ENCODE data around the gene LANCL2.
"Not testable (repeated sequence)": the region's sequence is repeated elsewhere in the genome, so short reads cannot be mapped to it uniquely, and the experiment has no call there.

LANCL2 gene

DNA sequence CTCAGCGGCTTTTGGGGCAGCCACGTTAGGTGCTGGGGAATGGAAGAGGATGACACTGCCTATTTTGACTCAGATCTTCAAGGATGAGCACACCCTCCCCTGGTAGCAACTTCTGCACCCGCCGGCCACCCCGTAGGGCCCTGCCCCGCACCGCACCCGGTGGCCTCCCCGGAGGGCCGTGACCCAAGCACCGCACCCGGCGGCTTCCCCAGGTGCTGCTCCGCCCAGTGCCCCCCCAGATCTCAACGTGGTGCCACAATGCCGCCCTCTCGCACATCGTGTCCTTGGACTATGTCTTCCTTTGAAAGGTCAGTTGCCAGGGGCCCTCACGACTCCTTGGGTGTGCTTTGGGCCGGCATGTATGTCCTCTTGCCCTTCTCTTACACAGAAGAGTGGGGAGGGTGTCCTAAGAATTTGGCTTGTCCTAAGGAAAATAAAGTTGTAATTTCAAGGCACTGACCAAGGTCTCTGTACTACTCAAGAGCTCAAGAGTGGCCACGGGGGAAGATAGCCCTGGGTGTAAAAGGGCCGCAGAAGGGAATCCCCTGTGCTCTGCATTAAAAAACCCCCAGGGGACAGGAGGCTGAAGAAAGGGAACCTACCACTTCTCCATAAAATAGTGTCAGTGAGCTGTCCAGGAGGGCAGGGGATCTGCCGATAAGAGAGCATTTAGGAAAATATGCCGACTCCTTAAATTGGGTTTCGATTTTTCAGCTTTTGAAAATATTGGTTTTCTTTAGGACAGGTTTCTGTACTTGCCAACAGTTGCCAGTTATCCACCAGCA, 1.6 kb upstream of the LANCL2 start:
- DNase-seq, result no peak

GRCh38 chr7:55365675-55366460, 731 bp downstream of the LANCL2 start:
- DNase-seq, result peak; percentile 89

DNA sequence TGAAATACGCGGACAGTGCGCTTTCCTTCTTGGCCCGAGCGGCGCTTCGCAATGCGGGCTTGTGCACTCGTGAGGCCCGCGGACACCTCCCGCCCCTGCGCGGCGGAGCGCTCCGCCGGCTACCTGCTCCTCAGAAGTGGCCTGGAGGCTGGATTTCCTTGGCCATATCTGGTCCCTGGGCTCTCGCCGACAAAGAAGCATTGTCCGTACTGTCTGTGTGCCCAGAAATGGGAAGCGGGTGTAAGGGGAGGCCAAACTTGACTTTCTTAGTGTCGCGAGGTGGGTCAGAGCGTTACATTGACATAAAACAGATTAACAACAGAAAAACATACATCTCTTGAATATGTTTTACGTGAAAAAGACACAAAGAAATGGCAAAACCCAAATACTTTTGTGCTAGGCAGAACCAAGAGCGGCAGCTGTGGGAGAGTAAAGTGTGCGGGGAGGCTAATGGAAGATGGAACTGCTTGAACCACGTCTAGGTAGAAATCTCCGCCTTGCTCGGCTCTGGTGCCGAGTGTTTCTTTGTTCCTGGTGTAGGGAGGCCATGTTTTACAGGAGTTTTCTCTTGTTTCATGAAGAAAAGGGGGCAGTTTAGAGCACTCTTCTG, 1.4 kb downstream of the LANCL2 start:
- peak; percentile 21 for DNase-seq

- no peak for DNase-seq
Measured at GRCh38 chr7:55367283-55367840, 2.2 kb downstream of the LANCL2 start.

- DNase-seq, result no peak
Measured at GRCh38 chr7:55369427-55370400, 4.6 kb downstream of the LANCL2 start.

DNA sequence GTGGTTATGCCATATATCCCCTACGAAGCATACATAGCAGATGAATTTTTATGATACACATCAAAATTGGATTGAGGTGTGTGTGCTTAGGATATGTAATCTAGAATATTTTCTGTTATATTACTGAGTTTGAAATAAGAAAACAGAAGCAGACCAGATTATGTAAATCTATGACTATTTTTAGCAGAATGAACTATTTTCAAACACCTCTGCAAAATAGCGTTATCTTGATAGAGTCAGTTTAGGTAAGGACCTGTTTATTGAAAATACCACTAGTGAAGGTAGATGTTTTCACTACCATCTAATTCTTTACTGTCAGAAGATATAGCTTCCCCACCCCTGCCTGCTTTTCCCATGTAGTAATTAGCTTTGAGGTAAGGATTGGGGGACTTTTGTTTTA, 9.1 kb downstream of the LANCL2 start:
- DNase-seq, result no peak

DNA sequence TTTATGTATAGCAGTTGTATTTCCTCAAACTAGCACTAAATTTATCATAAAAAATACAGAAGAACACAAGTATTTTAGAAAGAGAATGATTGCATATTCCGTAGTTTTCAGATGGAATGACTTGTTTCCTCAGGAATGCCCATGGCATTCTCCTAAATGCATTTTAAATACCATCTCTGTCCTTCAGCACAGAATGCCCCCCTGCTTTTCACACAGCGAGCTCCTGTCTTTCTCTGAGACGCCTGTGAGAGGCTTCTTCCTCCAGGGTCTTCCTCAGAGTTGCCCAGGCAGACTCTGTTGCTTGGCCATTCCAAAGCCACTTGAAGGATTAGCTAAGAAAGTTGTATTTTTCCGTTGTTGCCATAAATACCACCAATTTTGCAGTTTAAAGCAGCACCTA, 10.1 kb downstream of the LANCL2 start:
- DNase-seq, result no peak

GRCh38 chr7:55377162-55377817, 12.2 kb downstream of the LANCL2 start:
- DNase-seq, result no peak

DNA sequence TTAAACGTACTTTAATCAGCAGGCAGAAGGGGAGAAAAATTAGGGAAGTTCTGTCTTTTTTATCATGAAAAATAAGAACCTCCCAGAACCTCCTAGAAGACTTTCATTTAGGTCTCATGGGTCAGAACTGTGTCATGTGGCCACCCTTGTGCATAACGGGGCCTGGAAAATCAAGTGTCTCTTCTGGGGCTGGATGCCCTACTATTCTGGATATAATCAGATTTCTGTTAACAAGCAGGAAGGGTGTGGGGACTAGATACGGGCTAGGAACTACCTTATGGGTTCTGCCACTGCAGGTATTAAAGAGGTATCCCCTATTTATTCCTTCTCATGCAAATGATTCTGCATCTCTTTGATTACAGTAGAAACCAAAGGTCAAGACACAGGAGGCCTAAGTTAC, 14.1 kb downstream of the LANCL2 start:
- DNase-seq, result no peak

DNA sequence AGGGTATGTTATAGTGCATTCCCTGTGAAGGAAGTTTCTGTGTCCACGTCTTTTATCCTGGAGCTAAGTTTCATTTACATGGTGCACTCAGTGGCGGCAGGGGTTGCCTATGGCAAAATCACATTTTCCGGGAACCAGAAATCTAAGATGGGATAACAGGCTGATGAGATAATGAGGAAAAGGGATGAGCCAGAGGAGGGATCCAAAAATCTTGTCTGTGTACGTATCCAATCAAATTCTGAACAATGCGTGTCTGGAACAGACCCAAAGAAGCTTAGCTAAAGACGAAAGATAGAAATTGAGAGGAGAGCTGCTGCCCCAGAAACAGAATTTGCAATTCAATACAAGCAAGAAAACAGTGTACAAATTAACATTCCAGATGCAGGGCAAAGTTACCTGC, 16.1 kb downstream of the LANCL2 start:
- no peak for DNase-seq

DNA sequence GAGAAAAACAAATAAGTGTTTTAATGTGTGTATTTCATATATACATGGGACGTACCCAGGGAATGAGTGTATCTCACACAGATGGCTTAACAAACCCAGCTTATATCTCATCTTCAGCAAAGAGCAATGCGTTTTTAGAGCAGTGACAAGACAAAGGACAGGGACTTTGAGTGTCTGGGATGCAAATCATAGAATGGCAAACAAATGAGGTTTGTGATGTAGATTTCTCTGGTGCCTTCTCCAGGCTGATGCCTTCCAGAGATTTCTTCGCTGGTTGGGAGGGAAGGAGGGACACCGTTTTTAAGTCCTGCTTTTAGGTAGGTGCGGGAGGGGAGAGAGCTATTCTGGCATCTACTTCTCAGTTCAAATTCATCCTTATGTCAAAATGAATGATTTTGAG, 16.6 kb downstream of the LANCL2 start:
- peak; percentile 54 for DNase-seq

GRCh38 chr7:55382251-55382650, 17.1 kb downstream of the LANCL2 start:
- DNase-seq, result no peak

GRCh38 chr7:55386541-55386940, 21.4 kb downstream of the LANCL2 start:
- no peak for DNase-seq

GRCh38 chr7:55387062-55387965, 22.2 kb downstream of the LANCL2 start:
- DNase-seq, result peak; percentile 19

GRCh38 chr7:55396233-55396785, 31.2 kb downstream of the LANCL2 start:
- no peak for DNase-seq

DNA sequence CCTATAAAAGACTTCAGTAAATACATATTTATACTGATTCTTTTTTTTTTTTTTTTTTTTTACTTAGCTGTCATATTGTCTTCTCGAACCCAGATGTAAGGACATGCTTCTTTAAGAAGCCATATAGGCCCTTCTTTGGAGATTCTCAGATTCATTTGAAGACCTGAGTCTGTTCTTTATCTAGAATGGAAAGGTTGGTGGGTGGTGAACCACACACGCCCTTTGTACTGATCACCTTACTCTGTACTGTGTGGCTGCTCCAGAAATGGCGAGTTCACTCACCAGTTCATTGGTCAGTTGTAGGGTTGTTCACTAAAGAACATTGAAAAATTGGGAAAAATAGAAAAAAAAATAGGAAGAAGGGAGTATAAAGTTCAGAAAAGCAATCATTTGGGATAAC, 32.5 kb downstream of the LANCL2 start:
- DNase-seq, result no peak

- no peak for DNase-seq
Measured at GRCh38 chr7:55400191-55400590, 35.1 kb downstream of the LANCL2 start.

DNA sequence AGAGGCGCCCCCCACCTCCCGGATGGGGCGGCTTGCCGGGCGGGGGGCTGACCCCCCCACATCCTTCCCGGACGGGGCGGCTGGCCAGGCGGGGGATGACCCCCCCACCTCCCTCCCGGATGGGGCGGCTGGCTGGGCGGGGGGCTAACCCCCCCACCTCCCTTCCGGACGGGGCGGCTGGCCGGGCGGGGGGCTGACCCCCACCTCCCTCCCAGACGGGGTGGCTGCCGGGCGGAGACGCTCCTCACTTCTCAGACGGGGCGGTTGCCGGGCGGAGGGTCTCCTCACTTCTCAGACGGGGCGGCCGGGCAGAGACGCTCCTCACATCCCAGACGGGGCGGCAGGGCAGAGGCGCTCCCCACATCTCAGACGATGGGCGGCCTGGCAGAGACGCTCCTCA, 37.4 kb downstream of the LANCL2 start:
- not testable (repeated sequence) for DNase-seq

DNA sequence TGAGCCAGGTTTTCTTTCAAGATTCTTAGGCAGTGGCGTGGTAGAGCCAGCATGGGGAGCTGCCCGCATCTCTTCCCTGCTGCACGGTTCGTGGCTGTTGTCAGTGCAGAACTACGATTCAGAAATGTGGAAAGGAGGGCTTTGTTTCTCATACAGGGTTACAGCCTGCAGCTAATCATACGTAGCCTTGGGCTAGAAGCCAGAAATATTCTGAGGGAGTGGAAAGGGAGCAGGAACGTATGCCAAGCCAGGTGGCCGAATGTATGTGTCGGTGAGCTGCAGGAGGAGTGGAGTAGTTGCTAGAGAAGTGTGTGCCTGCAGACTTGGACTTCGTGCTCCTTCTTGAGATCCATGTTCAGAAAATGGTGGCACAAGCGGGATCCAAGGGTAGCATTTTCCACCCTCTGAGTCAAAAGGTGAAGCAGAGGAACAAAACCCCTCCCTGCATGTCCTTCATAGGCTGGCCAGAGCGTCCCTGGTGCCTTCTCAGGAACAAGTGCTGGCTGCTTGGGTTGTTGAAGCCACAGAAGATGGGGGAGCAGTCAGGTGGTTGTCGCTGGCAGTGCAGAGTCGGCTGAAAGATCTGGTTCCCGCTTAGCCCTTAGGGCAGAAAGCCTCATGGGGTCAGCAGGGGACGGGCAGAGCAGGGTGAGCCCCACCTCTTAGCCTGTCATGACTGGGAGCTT, 40.9 kb downstream of the LANCL2 start:
- DNase-seq, result no peak
